GM23338 (cell line): ENCODE data around the gene CNOT6. TPM values are rescaled to one million over a fixed set of nuclear protein-coding genes. Genes with fewer than 3 reads are reported as not detected.
A peak's percentile ranks its signal among the peaks of the same experiment; 100 is the strongest.
"Not testable (repeated sequence)": the region's sequence is repeated elsewhere in the genome, so short reads cannot be mapped to it uniquely, and the experiment has no call there.

Source experiments
- ATAC-seq: fragments of 200-7000 bp; cut with Tn5 transposase; 3 replicates; pipeline ENCODE4 v1.9.1; 2020
- DNase-seq: peaks from one replicate; pipeline ENCODE4 v3.0.0-alpha.2; 2015; ENCODE audit warnings: low spot score
- H2AFZ ChIP-seq: fragments of 200-600 bp; sonication (generic); 2 replicates; pipeline ENCODE4 v1.8.0; 2016; ENCODE audit warnings: antibody characterized with exemption, mild to moderate bottlenecking, moderate library complexity
- H3F3A ChIP-seq: fragments of 200-600 bp; sonication (generic); replicated peaks from 2 replicates; pipeline ENCODE4 v1.8.0; 2017; ENCODE audit warnings: antibody characterized with exemption, mixed run types, low read depth
- H3K27ac ChIP-seq: fragments of 200-600 bp; sonication (generic); 2 replicates; pipeline ENCODE4 v1.6.1; 2016; ENCODE audit warnings: low read depth
- H3K27me3 ChIP-seq: fragments of 200-600 bp; sonication (generic); 2 replicates; pipeline ENCODE4 v1.8.0; 2016; ENCODE audit warnings: mild to moderate bottlenecking, mixed run types, moderate library complexity; ENCODE audit not compliant: insufficient read depth
- H3K36me3 ChIP-seq: fragments of 200-600 bp; sonication (generic); 2 replicates; pipeline ENCODE4 v1.8.0; 2016; ENCODE audit warnings: mild to moderate bottlenecking; ENCODE audit not compliant: insufficient read depth
- H3K4me1 ChIP-seq: fragments of 200-600 bp; sonication (generic); 2 replicates; pipeline ENCODE4 v1.8.0; 2016; ENCODE audit warnings: mild to moderate bottlenecking, moderate library complexity; ENCODE audit not compliant: insufficient read depth
- H3K4me2 ChIP-seq: fragments of 200-600 bp; sonication (generic); 2 replicates; pipeline ENCODE4 v1.7.1; 2017; ENCODE audit warnings: mixed run types
- H3K4me3 ChIP-seq: fragments of 200-600 bp; sonication (generic); 2 replicates; pipeline ENCODE4 v1.6.1; 2016; ENCODE audit warnings: mixed run types
- H3K79me2 ChIP-seq: fragments of 200-600 bp; sonication (generic); replicated peaks from 2 replicates; pipeline ENCODE4 v1.8.0; 2017; ENCODE audit warnings: mild to moderate bottlenecking; ENCODE audit not compliant: insufficient read depth
- H3K9me2 ChIP-seq: fragments of 200-600 bp; sonication (generic); 2 replicates; pipeline ENCODE4 v1.8.0; 2017; ENCODE audit not compliant: insufficient read depth
- H4K20me1 ChIP-seq: fragments of 200-600 bp; sonication (generic); replicated peaks from 2 replicates; pipeline ENCODE4 v1.8.0; 2017; ENCODE audit warnings: mild to moderate bottlenecking; ENCODE audit not compliant: insufficient read depth
- H3K27ac Mint-ChIP-seq: 2 replicates; pipeline ENCODE4 v1.8.0; 2020; ENCODE audit warnings: inconsistent platforms, mild to moderate bottlenecking, moderate library complexity, mixed read lengths
- H3K27me3 Mint-ChIP-seq: 3 replicates; pipeline ENCODE4 v1.8.0; 2022; ENCODE audit warnings: low read depth, mild to moderate bottlenecking, moderate library complexity, mixed read lengths, inconsistent platforms; ENCODE audit not compliant: insufficient read depth, poor library complexity
- H3K36me3 Mint-ChIP-seq: 3 replicates; pipeline ENCODE4 v1.8.0; 2021; ENCODE audit warnings: low read depth, mild to moderate bottlenecking, inconsistent platforms, moderate library complexity, mixed read lengths
- H3K4me1 Mint-ChIP-seq: 3 replicates; pipeline ENCODE4 v1.8.0; 2020; ENCODE audit warnings: mild to moderate bottlenecking, inconsistent platforms, mixed read lengths
- H3K4me3 Mint-ChIP-seq: 3 replicates; pipeline ENCODE4 v1.8.0; 2021; ENCODE audit warnings: moderate library complexity, mild to moderate bottlenecking, inconsistent platforms, mixed read lengths
- H3K9me3 Mint-ChIP-seq: 3 replicates; pipeline ENCODE4 v1.8.0; 2020; ENCODE audit warnings: moderate library complexity, mild to moderate bottlenecking, inconsistent platforms, mixed read lengths
- CREB1 ChIP-seq: fragments of 250-450 bp; sonication (Bioruptor Pico); IDR thresholded peaks from 2 replicates; pipeline ENCODE4 v1.5.0; 2020; ENCODE audit warnings: low read depth, mild to moderate bottlenecking, moderate library complexity
- EZH2 ChIP-seq: fragments of 200-600 bp; sonication (generic); IDR thresholded peaks from one replicate; pipeline ENCODE4 v1.8.0; 2017; ENCODE audit warnings: antibody characterized with exemption, mild to moderate bottlenecking, low read depth; ENCODE audit not compliant: unreplicated experiment
- JUNB ChIP-seq: IDR thresholded peaks from one replicate; pipeline ENCODE4 v1.6.1; 2016; ENCODE audit warnings: antibody characterized with exemption; ENCODE audit not compliant: unreplicated experiment
- NANOG ChIP-seq: IDR thresholded peaks from 2 replicates; pipeline ENCODE4 v1.6.1; 2016; ENCODE audit warnings: antibody characterized with exemption, borderline replicate concordance
- POLR2AphosphoS5 ChIP-seq: IDR thresholded peaks from 2 replicates; pipeline ENCODE4 v1.6.1; 2016; ENCODE audit warnings: antibody characterized with exemption, low read depth
- STAT1 ChIP-seq: IDR thresholded peaks from one replicate; pipeline ENCODE4 v1.6.1; 2016; ENCODE audit warnings: antibody characterized with exemption; ENCODE audit not compliant: unreplicated experiment
- ZNF331 ChIP-seq: fragments of 250-450 bp; sonication (Bioruptor Pico); IDR thresholded peaks from 2 replicates; pipeline ENCODE4 v1.5.0; 2020; ENCODE audit warnings: low read depth, mild to moderate bottlenecking, moderate library complexity
- polyA plus RNA-seq: library from polyadenylated mRNA; unstranded; fragments of >200 nt; fragmentation: Nextera tagmentation; extraction: Ambion mirVana; gene quantifications from 2 replicates; pipeline ENCODE4 v1.2.1, GENCODE V29; 2016
- total RNA-seq: library from RNA; depleted of rRNA; stranded (reverse); fragments of >200 nt; shearing (Covaris generic); gene quantifications from 2 replicates; pipeline ENCODE4 v1.2.3, GENCODE V29; 2014
- TF ChIP-seq, protein P1 (sequence below), 2 experiments: fragments of 200-600 bp in 1 of 2; sonication (generic) in 1 of 2; conservative IDR thresholded peaks; 2 replicates each; pipeline versions ENCODE4 v1.5.1 to v1.6.1; 2016 to 2017; ENCODE audit warnings: antibody characterized with exemption in 2 of 2, low read depth in 2 of 2, mild to moderate bottlenecking in 2 of 2, moderate library complexity in 1 of 2
- TF ChIP-seq, protein P2 (sequence below): IDR thresholded peaks from 2 replicates; pipeline ENCODE4 v1.6.1; 2016; ENCODE audit warnings: antibody characterized with exemption

The CNOT6 gene
- total and polyA plus RNA-seq, 2 experiments from 2014 or later: 14.6 to 38.7 TPM

DNA sequence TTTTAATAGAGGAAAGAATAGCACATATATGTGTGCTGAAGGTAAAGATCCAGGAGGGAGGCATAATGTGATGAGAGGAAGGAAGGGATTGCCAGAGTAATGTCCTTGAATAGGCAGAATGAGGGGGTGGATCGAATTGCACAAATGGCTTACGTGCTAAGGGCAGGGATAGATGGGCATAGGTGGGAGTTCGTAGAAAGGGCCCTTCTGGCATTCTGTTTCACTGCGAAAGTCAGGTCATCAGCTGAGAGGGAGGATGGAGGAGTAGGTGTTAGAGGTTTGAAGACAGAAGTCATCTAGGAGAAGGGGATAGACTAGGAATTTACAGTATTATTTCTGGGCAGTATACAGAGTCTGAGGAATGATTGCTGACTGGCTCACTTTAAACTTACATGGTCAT, 32.1 kb downstream of the CNOT6 start (continued):
- TF ChIP-seq, protein P1, sequence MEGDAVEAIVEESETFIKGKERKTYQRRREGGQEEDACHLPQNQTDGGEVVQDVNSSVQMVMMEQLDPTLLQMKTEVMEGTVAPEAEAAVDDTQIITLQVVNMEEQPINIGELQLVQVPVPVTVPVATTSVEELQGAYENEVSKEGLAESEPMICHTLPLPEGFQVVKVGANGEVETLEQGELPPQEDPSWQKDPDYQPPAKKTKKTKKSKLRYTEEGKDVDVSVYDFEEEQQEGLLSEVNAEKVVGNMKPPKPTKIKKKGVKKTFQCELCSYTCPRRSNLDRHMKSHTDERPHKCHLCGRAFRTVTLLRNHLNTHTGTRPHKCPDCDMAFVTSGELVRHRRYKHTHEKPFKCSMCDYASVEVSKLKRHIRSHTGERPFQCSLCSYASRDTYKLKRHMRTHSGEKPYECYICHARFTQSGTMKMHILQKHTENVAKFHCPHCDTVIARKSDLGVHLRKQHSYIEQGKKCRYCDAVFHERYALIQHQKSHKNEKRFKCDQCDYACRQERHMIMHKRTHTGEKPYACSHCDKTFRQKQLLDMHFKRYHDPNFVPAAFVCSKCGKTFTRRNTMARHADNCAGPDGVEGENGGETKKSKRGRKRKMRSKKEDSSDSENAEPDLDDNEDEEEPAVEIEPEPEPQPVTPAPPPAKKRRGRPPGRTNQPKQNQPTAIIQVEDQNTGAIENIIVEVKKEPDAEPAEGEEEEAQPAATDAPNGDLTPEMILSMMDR (conservative IDR thresholded peaks at IDR 0.05; ENCODE audit: low read depth in 2 of 2): no peak
- TF ChIP-seq, protein P2, sequence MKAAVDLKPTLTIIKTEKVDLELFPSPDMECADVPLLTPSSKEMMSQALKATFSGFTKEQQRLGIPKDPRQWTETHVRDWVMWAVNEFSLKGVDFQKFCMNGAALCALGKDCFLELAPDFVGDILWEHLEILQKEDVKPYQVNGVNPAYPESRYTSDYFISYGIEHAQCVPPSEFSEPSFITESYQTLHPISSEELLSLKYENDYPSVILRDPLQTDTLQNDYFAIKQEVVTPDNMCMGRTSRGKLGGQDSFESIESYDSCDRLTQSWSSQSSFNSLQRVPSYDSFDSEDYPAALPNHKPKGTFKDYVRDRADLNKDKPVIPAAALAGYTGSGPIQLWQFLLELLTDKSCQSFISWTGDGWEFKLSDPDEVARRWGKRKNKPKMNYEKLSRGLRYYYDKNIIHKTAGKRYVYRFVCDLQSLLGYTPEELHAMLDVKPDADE: no peak

DNA sequence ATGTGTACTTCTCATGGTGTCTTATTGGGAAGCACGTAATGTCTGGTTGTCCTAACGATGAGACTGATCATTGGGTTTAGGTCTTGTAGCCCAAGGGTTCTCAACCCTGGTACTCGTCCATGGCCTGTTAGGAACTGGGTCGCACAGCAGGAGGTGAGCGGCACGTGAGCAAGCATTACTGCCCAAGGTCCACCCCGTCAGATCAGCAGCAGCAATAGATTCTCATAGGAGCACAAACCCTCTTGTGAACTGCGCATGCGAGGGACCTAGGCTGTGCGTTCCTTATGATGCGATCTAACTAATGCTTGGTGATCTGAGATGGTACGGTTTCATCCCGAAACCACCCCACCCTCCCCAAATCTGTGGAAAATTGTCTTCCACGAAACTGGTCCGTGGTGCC, 33.5 kb downstream of the CNOT6 start:
- H3K27me3 Mint-ChIP-seq: peaks cover 8% of the 10 kb centered on the region
- peaks cover 29% of the 10 kb centered on the region for H3K9me3 Mint-ChIP-seq
- TF ChIP-seq, protein P2: no peak
- TF ChIP-seq STAT1: no peak
- no peak for TF ChIP-seq JUNB
- TF ChIP-seq EZH2: no peak
- TF ChIP-seq ZNF331 (CRISPR knock-in tag): no peak
- TF ChIP-seq POLR2AphosphoS5: no peak
- TF ChIP-seq CREB1: no peak
- TF ChIP-seq NANOG: no peak
- H3K36me3 Mint-ChIP-seq: peaks cover 54% of the 10 kb centered on the region
- Histone ChIP-seq H3K4me3 (no peak overlapping the region), H3K9me2 (peaks cover 2% of the 10 kb centered on the region; the same call in 1 of the 2 replicates), H3K27me3 (no peaks in the 10 kb centered on the region), H3K4me1 (peaks cover 32% of the 10 kb centered on the region), H4K20me1 (peaks cover 49% of the 10 kb centered on the region), H3F3A (no peaks in the 10 kb centered on the region), H2AFZ (no peak overlapping the region), H3K27ac (no peak overlapping the region), H3K4me2 (no peak overlapping the region), H3K79me2 (peaks cover 89% of the 10 kb centered on the region), H3K36me3 (peaks cover 19% of the 10 kb centered on the region)
- H3K4me1 Mint-ChIP-seq: peaks cover 42% of the 10 kb centered on the region
- H3K27ac Mint-ChIP-seq: 0 out of 2 replicates have a peak overlapping the region, but pooled peaks have one; percentile 71
- no peak for DNase-seq
- H3K4me3 Mint-ChIP-seq: no peak overlapping the region
- ATAC-seq: no peak

DNA sequence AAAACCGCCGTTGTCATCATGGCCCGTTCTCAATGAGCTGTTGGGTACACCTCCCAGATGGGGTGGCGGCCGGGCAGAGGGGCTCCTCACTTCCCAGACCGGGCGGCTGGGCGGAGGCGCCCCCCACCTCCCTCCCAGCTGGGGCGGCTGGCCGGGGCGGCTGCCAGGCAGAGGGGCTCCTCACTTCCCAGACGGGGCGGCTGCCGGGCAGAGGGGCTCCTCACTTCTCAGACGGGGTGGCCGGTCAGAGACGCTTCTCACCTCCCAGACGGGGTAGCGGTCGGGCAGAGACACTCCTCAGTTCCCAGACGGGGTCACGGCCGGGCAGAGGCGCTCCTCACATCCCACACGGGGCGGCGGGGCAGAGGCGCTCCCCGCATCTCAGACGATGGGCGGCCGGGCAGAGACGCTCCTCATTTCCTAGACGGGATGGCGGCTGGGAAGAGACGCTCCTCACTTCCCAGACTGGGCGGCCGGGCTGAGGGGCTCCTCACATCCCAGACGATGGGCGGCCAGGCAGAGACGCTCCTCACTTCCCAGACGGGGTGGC, 36.9 kb downstream of the CNOT6 start:
- ATAC-seq, H2AFZ ChIP-seq, DNase-seq, H3K4me1 ChIP-seq, H3K27ac ChIP-seq, H3K4me2 ChIP-seq, H3K4me3 Mint-ChIP-seq, H3K9me2 ChIP-seq, H3K27me3 Mint-ChIP-seq, H3K4me3 ChIP-seq, H3K27ac Mint-ChIP-seq, H3F3A ChIP-seq, H3K27me3 ChIP-seq: not testable (repeated sequence)
- Histone ChIP-seq H3K79me2 (peaks cover 82% of the 10 kb centered on the region), H3K36me3 (peaks cover 26% of the 10 kb centered on the region), H4K20me1 (peaks cover 33% of the 10 kb centered on the region)
- Mint-ChIP-seq H3K4me1 (peaks cover 13% of the 10 kb centered on the region), H3K9me3 (peaks cover 30% of the 10 kb centered on the region), H3K36me3 (peaks cover 79% of the 10 kb centered on the region)
